Heart left ventricle (tissue), 13 donors: Measurements from ENCODE around the gene RNF7.

Source experiments
- POLR2A ChIP-seq, 2 donors: fragments of 450-650 bp; IDR thresholded peaks; one replicate each; pipeline ENCODE4 v1.6.1; 2017; ENCODE audit warnings: antibody characterized with exemption in 2 of 2, mild to moderate bottlenecking in 2 of 2, moderate library complexity in 2 of 2
- TF ChIP-seq, protein P1 (sequence below), 12 donors: fragments of 200-600 bp; sonication (generic) in 4 of 12; IDR thresholded peaks; one replicate each; pipeline versions ENCODE4 v1.5.0 to v1.8.0; 2018 to 2022; ENCODE audit warnings: antibody characterized with exemption in 12 of 12, mild to moderate bottlenecking in 5 of 12
- donor health status: ischemic (EF 13 %, LVEDD 7.1; RV severe dilation, severe dysfunction).
- donor health status: DM: no; HTN: yes; CAD: no.
- donor health status: DM: no; HTN: no; CAD: no.
- donor health status: ischemic (EF 25% LVEDD 6.9; RV normal size, moderate dysfunction).
- donor health status: ischemic (EF 25% LVEDD 5.7; RV mildly dilated, moderate dysfunction).
- donor health status: ischemic (EF 35%, LVEDD 5.7; RV mildly dilated, moderate dysfunction).
- donor health status: nonischemic (EF 11% LVEDD 7.7; RV severe dilation, severe dysfunction).
- donor health status: DM: yes; HTN: yes; CAD: no.
- donor health status: PGD.
- donor health status: ischemic (EF 29% LVEDD 5.4; RV normal size, mild dysfunction).
- donor health status: nonischemic (EF 23%, LVEDD 6.1; RV moderate dilation, normal function).

DNA sequence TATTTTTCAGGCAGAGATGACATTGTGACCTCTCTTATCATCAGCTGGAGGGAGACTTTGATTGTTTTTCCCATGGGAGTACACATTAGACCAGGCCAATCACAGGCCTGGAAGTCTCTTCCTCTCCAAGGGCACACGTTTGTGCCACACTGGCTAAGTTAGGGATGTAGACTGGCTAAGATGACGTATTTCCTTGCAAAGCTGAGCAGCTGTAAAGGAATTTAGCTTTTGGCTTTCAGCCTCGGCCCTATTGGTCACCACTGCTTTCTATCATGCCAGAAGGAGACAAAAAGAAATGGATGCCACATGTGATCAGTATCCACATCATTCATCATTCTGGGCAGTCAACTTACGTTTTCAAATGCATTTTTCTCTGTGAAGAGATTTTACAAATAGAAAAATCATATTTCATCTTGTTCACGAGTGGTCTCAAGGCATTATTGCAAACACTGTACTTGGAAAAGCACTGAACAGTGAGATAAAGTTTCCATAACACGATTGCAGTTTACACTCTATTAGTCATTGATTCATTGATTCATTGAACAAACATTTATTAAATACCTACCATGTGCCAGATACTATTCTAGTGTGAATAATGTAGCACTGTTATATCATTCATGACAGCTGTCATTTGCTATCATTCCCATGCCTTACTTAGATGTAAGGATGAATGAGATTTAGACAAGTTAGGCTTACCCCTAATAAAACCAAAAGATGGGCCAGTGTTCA is 27.0 kb upstream of the RNF7 start:
- TF ChIP-seq, protein P1, sequence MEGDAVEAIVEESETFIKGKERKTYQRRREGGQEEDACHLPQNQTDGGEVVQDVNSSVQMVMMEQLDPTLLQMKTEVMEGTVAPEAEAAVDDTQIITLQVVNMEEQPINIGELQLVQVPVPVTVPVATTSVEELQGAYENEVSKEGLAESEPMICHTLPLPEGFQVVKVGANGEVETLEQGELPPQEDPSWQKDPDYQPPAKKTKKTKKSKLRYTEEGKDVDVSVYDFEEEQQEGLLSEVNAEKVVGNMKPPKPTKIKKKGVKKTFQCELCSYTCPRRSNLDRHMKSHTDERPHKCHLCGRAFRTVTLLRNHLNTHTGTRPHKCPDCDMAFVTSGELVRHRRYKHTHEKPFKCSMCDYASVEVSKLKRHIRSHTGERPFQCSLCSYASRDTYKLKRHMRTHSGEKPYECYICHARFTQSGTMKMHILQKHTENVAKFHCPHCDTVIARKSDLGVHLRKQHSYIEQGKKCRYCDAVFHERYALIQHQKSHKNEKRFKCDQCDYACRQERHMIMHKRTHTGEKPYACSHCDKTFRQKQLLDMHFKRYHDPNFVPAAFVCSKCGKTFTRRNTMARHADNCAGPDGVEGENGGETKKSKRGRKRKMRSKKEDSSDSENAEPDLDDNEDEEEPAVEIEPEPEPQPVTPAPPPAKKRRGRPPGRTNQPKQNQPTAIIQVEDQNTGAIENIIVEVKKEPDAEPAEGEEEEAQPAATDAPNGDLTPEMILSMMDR (IDR thresholded peaks at IDR 0.05): no peak
- no peak for TF ChIP-seq POLR2A (IDR thresholded peaks at IDR 0.05)
